Measurements from ENCODE around the gene MSGN1.

- TF ChIP-seq CTCF (IDR thresholded peaks at IDR 0.05; ENCODE audit: insufficient read depth, low read depth, low read length) (no peak), EZH2 (IDR thresholded peaks at IDR 0.05; ENCODE audit: insufficient read depth, low read length) (no peak)
These were observed 15.4 kb upstream of the MSGN1 start for GRCh38 chr2:17800693-17801458.

Data from astrocyte (in vitro differentiated cells and primary cell).